HepG2 (cell line): ENCODE data around the gene STX8. TPM values are rescaled to one million over a fixed set of nuclear protein-coding genes. Genes with fewer than 3 reads are reported as not detected.

Experiments used
- ATAC-seq: fragments of 200-7000 bp; cut with Tn5 transposase; 3 replicates; pipeline ENCODE4 v1.9.1; 2020; ENCODE audit warnings: mild to moderate bottlenecking, moderate library complexity
- BruUV-seq: library from RNA; stranded (reverse); fragments of 400-500 nt; replicated peaks from 2 replicates; lab custom pipeline; 2021; lab: Mats Ljungman, UMichigan
- CTCF ChIA-PET: fragments of 300-600 bp; formaldehyde crosslinking; extraction: SDS; loops from one replicate; lab custom pipeline; 2021; ENCODE audit warnings: low total read pairs, inconsistent platforms, low intra/inter-chr PET ratio; lab: Yijun Ruan, JAX
- POLR2A ChIA-PET: fragments of 350-600 bp; sonication (Branson Sonifier 250); formaldehyde crosslinking; loops from one replicate; lab custom pipeline; 2020; ENCODE audit warnings: antibody characterized with exemption, inconsistent platforms; lab: Yijun Ruan, JAX
- DNase-seq: peaks from one replicate; pipeline ENCODE4 v3.0.0-alpha.2; 2015; ENCODE audit warnings: low spot score
- FAIRE-seq: peaks from 3 replicates; lab custom pipeline; 2011; peaks lifted over from hg19 to GRCh38; lab: Jason Lieb, UNC
- H2AFZ ChIP-seq: one replicate; pipeline ENCODE4 v1.6.1; 2011; ENCODE audit warnings: low read length, inconsistent platforms
- H3K27ac ChIP-seq: fragments of 300-600 bp; 3 replicates; pipeline ENCODE4 v1.8.0; 2011; ENCODE audit warnings: mixed run types, mild to moderate bottlenecking, mixed read lengths, low read length, inconsistent platforms; ENCODE audit not compliant: insufficient read depth; ENCODE audit errors: extremely low read length
- H3K27me3 ChIP-seq, 2 experiments: fragments of 200-600 bp in 1 of 2; 2 replicates in 1 of 2; 3 replicates in 1 of 2; pipeline versions ENCODE4 v1.6.0 to v1.8.0; 2011; ENCODE audit warnings: low read length in 2 of 2, mild to moderate bottlenecking in 2 of 2, moderate library complexity in 2 of 2, inconsistent platforms in 1 of 2; ENCODE audit not compliant: insufficient read depth in 2 of 2, control insufficient read depth in 1 of 2
- H3K36me3 ChIP-seq, 2 experiments: fragments of 200-600 bp in 1 of 2; replicated peaks in 1 of 2; 2 replicates in 1 of 2; 3 replicates in 1 of 2; pipeline versions ENCODE4 v1.5.1 to v1.8.0; 2011; ENCODE audit warnings: low read length in 2 of 2, inconsistent platforms in 1 of 2; ENCODE audit not compliant: insufficient read depth in 2 of 2, control insufficient read depth in 1 of 2
- H3K4me1 ChIP-seq: 2 replicates; pipeline ENCODE4 v1.5.1; 2012; ENCODE audit warnings: low read length, inconsistent platforms; ENCODE audit not compliant: insufficient read depth
- H3K4me2 ChIP-seq: 2 replicates; pipeline ENCODE4 v1.6.0; 2011; ENCODE audit warnings: low read depth, low read length, inconsistent platforms
- H3K4me3 ChIP-seq, 3 experiments: fragments of 200-600 bp in 1 of 3; sonication (generic), shearing (Covaris generic) in 1 of 3; replicated peaks in 1 of 3; 2 replicates each; pipeline ENCODE4 v1.5.1; 2011 to 2016; ENCODE audit warnings: low read length in 3 of 3, inconsistent platforms in 2 of 3, low read depth in 2 of 3, mild to moderate bottlenecking in 2 of 3, control low read depth in 1 of 3, mixed read lengths in 1 of 3; ENCODE audit not compliant: insufficient read depth in 1 of 3
- H3K79me2 ChIP-seq: one replicate; pipeline ENCODE4 v1.6.1; 2011; ENCODE audit warnings: low read length, inconsistent platforms; ENCODE audit not compliant: insufficient read depth
- H3K9ac ChIP-seq: 2 replicates; pipeline ENCODE4 v1.6.0; 2011; ENCODE audit warnings: mild to moderate bottlenecking, low read depth, low read length, inconsistent platforms; ENCODE audit not compliant: insufficient read depth
- H3K9me3 ChIP-seq: 2 replicates; pipeline ENCODE4 v1.5.1; 2012; ENCODE audit warnings: mild to moderate bottlenecking, low read length
- H4K20me1 ChIP-seq: 2 replicates; pipeline ENCODE4 v1.6.0; 2011; ENCODE audit warnings: inconsistent platforms, mild to moderate bottlenecking, low read length, moderate library complexity; ENCODE audit not compliant: insufficient read depth
- DNMT3B ChIP-seq: conservative IDR thresholded peaks from 2 replicates; pipeline ENCODE4 v1.6.1; 2016; ENCODE audit warnings: missing biosample characterization, control low read depth
- MAFF ChIP-seq: IDR thresholded peaks from 2 replicates; pipeline ENCODE4 v1.6.1; 2011; ENCODE audit warnings: low read depth, low read length, improper control_type of control experiment
- MAFK ChIP-seq, 2 experiments: IDR thresholded peaks in 1 of 2; conservative IDR thresholded peaks in 1 of 2; 2 replicates each; pipeline ENCODE4 v1.6.1; 2011; ENCODE audit warnings: improper control_type of control experiment in 2 of 2, low read length in 2 of 2
- ZIK1 ChIP-seq: sonication (generic); formaldehyde crosslinking; IDR thresholded peaks from 2 replicates; pipeline ENCODE4 v1.5.0; 2020; ENCODE audit warnings: mild to moderate bottlenecking, low read depth, missing genetic modification reagents, borderline replicate concordance
- in situ Hi-C: cut with HindIII; loops from 2 replicates; pipeline ENCODE4 v1.10.0; 2017; ENCODE audit warnings: low pct_unique_long_range_greater_than_20kb; ENCODE audit not compliant: extremely low pct_ligation_motif_present
- intact Hi-C: fragments of 100-400 bp; cut with micrococcal nuclease; formaldehyde crosslinking; loops from one replicate; pipeline ENCODE4 v1.10.0; 2022; ENCODE audit not compliant: unreplicated experiment
- polyA plus RNA-seq, 8 experiments: library from polyadenylated mRNA; depleted of rRNA in 3 of 8; stranded (reverse) in 7 of 8; unstranded in 1 of 8; fragments of >200 nt; fragmentation: Illumina TruSeq in 4 of 8; extraction: Trizol in 4 of 8; gene quantifications; 2 replicates each; pipeline versions ENCODE4 v1.2.1 to v1.2.3, GENCODE V29; 2011 to 2016; ENCODE audit warnings: low read depth in 4 of 8, missing spikeins in 1 of 8, mixed read lengths in 1 of 8; ENCODE audit not compliant: insufficient read depth in 1 of 8
- total RNA-seq, 5 experiments: library from RNA; depleted of rRNA; stranded (reverse); fragments of >200 nt; fragmentation: Illumina TruSeq; extraction: Trizol; gene quantifications; 2 replicates each; pipeline ENCODE4 v1.2.3, GENCODE V29; 2016; ENCODE audit warnings: low read depth in 1 of 5
- TF ChIP-seq, protein P1 (sequence below): sonication (generic); formaldehyde crosslinking; conservative IDR thresholded peaks from 2 replicates; pipeline ENCODE4 v1.4.0; 2020; ENCODE audit warnings: mild to moderate bottlenecking, missing genetic modification reagents, moderate library complexity

The STX8 gene
- total and polyA plus RNA-seq, 2 of the 13 experiments (the other 11 are each of a cell fraction or from before 2014, with no cell fraction given): 36.4 to 53.6 TPM

- BruUV-seq: no TSS peak
- Histone ChIP-seq H3K27me3 (no peaks in the 10 kb centered on the region; a peak in 1 of 5 replicates), H4K20me1 (no peaks in the 10 kb centered on the region), H3K27ac (no peak overlapping the region), H3K36me3 (no peaks in the 10 kb centered on the region), H3K4me1 (no peaks in the 10 kb centered on the region), H3K79me2 (no peaks in the 10 kb centered on the region), H2AFZ (no peak overlapping the region), H3K9ac (no peak overlapping the region), H3K4me3 (no peak overlapping the region), H3K9me3 (no peaks in the 10 kb centered on the region), H3K4me2 (no peak overlapping the region)
- ChIA-PET CTCF (no interaction called here), POLR2A (no interaction called here)
- no peak for ATAC-seq
- DNase-seq: no peak
- intact Hi-C loops: no loop called here
- no peak for FAIRE-seq
- in situ Hi-C loops: no loop called here
- TF ChIP-seq ZIK1 (CRISPR knock-in tag) (no peak), MAFK (conservative IDR thresholded peaks at IDR 0.05 in 1 of 2, IDR thresholded peaks at IDR 0.05 in 1 of 2; ENCODE audit: low read length in 2 of 2) (peak; percentile 63 to 73), DNMT3B (CRISPR knock-in tag) (no peak), MAFF (peak; percentile 66)
- TF ChIP-seq, protein P1, sequence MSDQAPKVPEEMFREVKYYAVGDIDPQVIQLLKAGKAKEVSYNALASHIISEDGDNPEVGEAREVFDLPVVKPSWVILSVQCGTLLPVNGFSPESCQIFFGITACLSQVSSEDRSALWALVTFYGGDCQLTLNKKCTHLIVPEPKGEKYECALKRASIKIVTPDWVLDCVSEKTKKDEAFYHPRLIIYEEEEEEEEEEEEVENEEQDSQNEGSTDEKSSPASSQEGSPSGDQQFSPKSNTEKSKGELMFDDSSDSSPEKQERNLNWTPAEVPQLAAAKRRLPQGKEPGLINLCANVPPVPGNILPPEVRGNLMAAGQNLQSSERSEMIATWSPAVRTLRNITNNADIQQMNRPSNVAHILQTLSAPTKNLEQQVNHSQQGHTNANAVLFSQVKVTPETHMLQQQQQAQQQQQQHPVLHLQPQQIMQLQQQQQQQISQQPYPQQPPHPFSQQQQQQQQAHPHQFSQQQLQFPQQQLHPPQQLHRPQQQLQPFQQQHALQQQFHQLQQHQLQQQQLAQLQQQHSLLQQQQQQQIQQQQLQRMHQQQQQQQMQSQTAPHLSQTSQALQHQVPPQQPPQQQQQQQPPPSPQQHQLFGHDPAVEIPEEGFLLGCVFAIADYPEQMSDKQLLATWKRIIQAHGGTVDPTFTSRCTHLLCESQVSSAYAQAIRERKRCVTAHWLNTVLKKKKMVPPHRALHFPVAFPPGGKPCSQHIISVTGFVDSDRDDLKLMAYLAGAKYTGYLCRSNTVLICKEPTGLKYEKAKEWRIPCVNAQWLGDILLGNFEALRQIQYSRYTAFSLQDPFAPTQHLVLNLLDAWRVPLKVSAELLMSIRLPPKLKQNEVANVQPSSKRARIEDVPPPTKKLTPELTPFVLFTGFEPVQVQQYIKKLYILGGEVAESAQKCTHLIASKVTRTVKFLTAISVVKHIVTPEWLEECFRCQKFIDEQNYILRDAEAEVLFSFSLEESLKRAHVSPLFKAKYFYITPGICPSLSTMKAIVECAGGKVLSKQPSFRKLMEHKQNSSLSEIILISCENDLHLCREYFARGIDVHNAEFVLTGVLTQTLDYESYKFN (CRISPR knock-in tag): no peak
Measured at GRCh38 chr17:9622961-9623360, 47.3 kb upstream of the STX8 start.
